Heart right ventricle (tissue), 16 donors: Measurements from ENCODE around the gene CREBL2. TPM values are rescaled to one million over a fixed set of nuclear protein-coding genes. Genes with fewer than 3 reads are reported as not detected.

Experiments used
- ATAC-seq, 8 donors: fragments of 200-7000 bp; cut with Tn5 transposase; one replicate each; pipeline ENCODE4 v1.9.1; 2020; ENCODE audit warnings: mild to moderate bottlenecking in 8 of 8, moderate library complexity in 8 of 8, moderate number of reproducible peaks in 1 of 8
- DNase-seq, 2 donors: peaks; one replicate each; pipeline ENCODE4 v3.0.0-alpha.2; 2020
- H3K27ac ChIP-seq, 10 donors: fragments of 200-600 bp; sonication (generic) in 2 of 10; one replicate each; pipeline versions ENCODE4 v1.5.0 to v1.8.0; 2020 to 2022; ENCODE audit warnings: mild to moderate bottlenecking in 3 of 10
- H3K27me3 ChIP-seq, 7 donors: fragments of 200-600 bp; one replicate each; pipeline ENCODE4 v1.8.0; 2021 to 2022; ENCODE audit warnings: mild to moderate bottlenecking in 2 of 7
- H3K36me3 ChIP-seq, 9 donors: fragments of 200-600 bp; sonication (generic) in 1 of 9; one replicate each; pipeline versions ENCODE4 v1.5.0 to v1.8.0; 2020 to 2022; ENCODE audit warnings: mild to moderate bottlenecking in 2 of 9
- H3K4me1 ChIP-seq, 9 donors: fragments of 200-600 bp; sonication (generic) in 1 of 9; one replicate each; pipeline versions ENCODE4 v1.5.0 to v1.8.0; 2020 to 2022; ENCODE audit warnings: mild to moderate bottlenecking in 4 of 9
- H3K4me3 ChIP-seq, 10 donors: fragments of 200-600 bp; sonication (generic) in 2 of 10; one replicate each; pipeline versions ENCODE4 v1.5.0 to v1.8.0; 2020 to 2022; ENCODE audit warnings: mild to moderate bottlenecking in 7 of 10, moderate library complexity in 2 of 10
- H3K9me3 ChIP-seq, 11 donors: fragments of 200-600 bp in 10 of 11; sonication (generic) in 2 of 11; one replicate each; pipeline versions ENCODE4 v1.5.0 to v1.8.0; 2013 to 2022; ENCODE audit warnings: mild to moderate bottlenecking in 2 of 11, control low read depth in 1 of 11, moderate library complexity in 1 of 11
- CTCF ChIP-seq, 9 donors: fragments of 200-600 bp; sonication (generic) in 2 of 9; IDR thresholded peaks; one replicate each; pipeline versions ENCODE4 v1.5.0 to v1.8.0; 2021 to 2022; ENCODE audit warnings: antibody characterized with exemption in 9 of 9, mild to moderate bottlenecking in 5 of 9, moderate library complexity in 1 of 9
- WGBS, 2 donors: extraction: QIAGEN DNeasy Blood & Tissue Kit; methylation state at CpG; one replicate each; pipeline ENCODE4 v1.1.7; 2013; ENCODE audit warnings: inconsistent platforms in 1 of 2; 5-methylcytosine and 5-hydroxymethylcytosine counted together
- intact Hi-C, 10 donors: fragments of 100-400 bp; cut with DNase I; formaldehyde crosslinking; loops; one replicate each; pipeline versions ENCODE4 v1.11.1 to v1.14.2; 2022
- polyA plus RNA-seq, 2 donors: library from polyadenylated mRNA; stranded (reverse); fragments of 200-250 nt; gene quantifications; one replicate each; pipeline ENCODE4 v1.2.3, GENCODE V29; 2013
- total RNA-seq, 10 donors: library from RNA; stranded (reverse); fragmentation: NEBNext Ultra II Directional in 3 of 10; extraction: Animal tissue kit (Norgen Biotek cat#: 25700) in 3 of 10; gene quantifications; one replicate each; pipeline versions ENCODE4 v1.2.1 to v1.2.4, GENCODE V29; 2021 to 2023
- donor health status: Arrhythmogenic right ventricular cardiomyopathy.
- donor health status: ischemic (EF 13 %, LVEDD 7.1; RV severe dilation, severe dysfunction).
- donor health status: healthy with polysubstance abuse.
- donor health status: DM: no; HTN: yes; CAD: no.
- donor health status: DM: no; HTN: no; CAD: no.
- donor health status: ischemic (EF 25% LVEDD 6.9; RV normal size, moderate dysfunction).
- donor health status: ischemic (EF 25% LVEDD 5.7; RV mildly dilated, moderate dysfunction).
- donor health status: healthy.
- donor health status: DM: yes; HTN: yes; CAD: no.
- donor health status: Ischemic cardiomyopathy.
- donor health status: ischemic (EF 35%, LVEDD 5.7; RV mildly dilated, moderate dysfunction).
- donor health status: nonischemic (EF 11% LVEDD 7.7; RV severe dilation, severe dysfunction).
- donor health status: DM: yes; HTN: yes; CAD: no.
- donor health status: PGD.
- donor health status: ischemic (EF 29% LVEDD 5.4; RV normal size, mild dysfunction).
- donor health status: nonischemic (EF 23%, LVEDD 6.1; RV moderate dilation, normal function).

Gene CREBL2
- total and polyA plus RNA-seq, 12 donors: 9.3 to 26.4 (median 18.3) TPM

GRCh38 chr12:12606781-12607589 is 4.7 kb upstream of the CREBL2 start:
- intact Hi-C loops: no loop called here
- 64 to 67% methylated on average over 7 of the region's 7 CpGs for WGBS, 2 donors
- no peak for TF ChIP-seq CTCF (IDR thresholded peaks at IDR 0.05)
- H3K4me1 ChIP-seq: peaks cover 0 to 30% (median 4%) of the 10 kb centered on the region in 9 donors
- no peaks in the 10 kb centered on the region for H3K9me3 ChIP-seq
- DNase-seq (no peak), ATAC-seq (no peak)
- no peak overlapping the region for H3K4me3 ChIP-seq
- peaks cover 0 to 3% (median 0%) of the 10 kb centered on the region in 7 donors for H3K27me3 ChIP-seq
- H3K27ac ChIP-seq: peak overlapping the region in 2 of 10 donors; percentile 43 to 75
- H3K36me3 ChIP-seq: no peaks in the 10 kb centered on the region

- no peaks in the 10 kb centered on the region for H3K36me3 ChIP-seq
- DNase-seq (no peak), ATAC-seq (no peak)
- intact Hi-C loops: no loop called here
- no peak overlapping the region for H3K27ac ChIP-seq
- H3K4me1 ChIP-seq: peaks cover 0 to 44% (median 13%) of the 10 kb centered on the region in 9 donors
- peaks cover 0 to 3% (median 0%) of the 10 kb centered on the region in 7 donors for H3K27me3 ChIP-seq
- 86 to 96% methylated on average over 1 of the region's 1 CpG for WGBS, 2 donors
- peak in 1 of 9 donors; percentile 11 for TF ChIP-seq CTCF (IDR thresholded peaks at IDR 0.05)
- H3K9me3 ChIP-seq: no peaks in the 10 kb centered on the region
- no peak overlapping the region for H3K4me3 ChIP-seq
These were observed 3.1 kb upstream of the CREBL2 start for GRCh38 chr12:12608557-12608957.

- DNase-seq (no peak), ATAC-seq (no peak)
- H3K27ac ChIP-seq: no peak overlapping the region
- H3K36me3 ChIP-seq: peaks cover 0 to 7% (median 0%) of the 10 kb centered on the region in 9 donors
- H3K9me3 ChIP-seq: no peaks in the 10 kb centered on the region
- no peaks in the 10 kb centered on the region for H3K27me3 ChIP-seq
- 91 to 94% methylated on average over 3 of the region's 3 CpGs for WGBS, 2 donors
- H3K4me3 ChIP-seq: no peak overlapping the region
- intact Hi-C loops: loop anchor here in 3 of 10 donors (5.0 kb wide), 3 partner anchors 47 to 108 kb away; partner anchors contain the start of genes CDKN1B (in 1 of the 3), DUSP16 (in 1 of the 3) and GPR19 (in 1 of the 3)
- TF ChIP-seq CTCF (IDR thresholded peaks at IDR 0.05): no peak
- H3K4me1 ChIP-seq: peaks cover 0 to 54% (median 13%) of the 10 kb centered on the region in 9 donors
These were observed 2.0 kb upstream of the CREBL2 start for GRCh38 chr12:12609692-12610091.

GRCh38 chr12:12610711-12611110 is 965 bp upstream of the CREBL2 start:
- Histone ChIP-seq H3K4me1 (peaks cover 0 to 57% (median 22%) of the 10 kb centered on the region in 9 donors), H3K27ac (peak overlapping the region; percentile 81 to 97 (median 91)), H3K4me3 (peak overlapping the region in 8 of 10 donors; percentile 64 to 89 (median 76)), H3K36me3 (peaks cover 0 to 16% (median 0%) of the 10 kb centered on the region in 9 donors), H3K9me3 (no peaks in the 10 kb centered on the region), H3K27me3 (no peaks in the 10 kb centered on the region)
- DNase-seq (no peak), ATAC-seq (no peak)
- 95 to 96% methylated on average over 4 of the region's 4 CpGs for WGBS, 2 donors
- no peak for TF ChIP-seq CTCF (IDR thresholded peaks at IDR 0.05)
- intact Hi-C loops: loop anchor here in 4 of 10 donors (1.0 to 5.0 kb wide), 5 partner anchors 48 to 107 kb away; partner anchors contain the start of genes DUSP16 (in 2 of the 4), GPR19 (in 2 of the 4) and CDKN1B (in 1 of the 4)
